ENCODE data around the gene GNGT1.

The GNGT1 gene

GRCh38 chr7:93943816-93944540 lies 37.6 kb downstream of the GNGT1 start:
- DNase-seq, result no peak

DNA sequence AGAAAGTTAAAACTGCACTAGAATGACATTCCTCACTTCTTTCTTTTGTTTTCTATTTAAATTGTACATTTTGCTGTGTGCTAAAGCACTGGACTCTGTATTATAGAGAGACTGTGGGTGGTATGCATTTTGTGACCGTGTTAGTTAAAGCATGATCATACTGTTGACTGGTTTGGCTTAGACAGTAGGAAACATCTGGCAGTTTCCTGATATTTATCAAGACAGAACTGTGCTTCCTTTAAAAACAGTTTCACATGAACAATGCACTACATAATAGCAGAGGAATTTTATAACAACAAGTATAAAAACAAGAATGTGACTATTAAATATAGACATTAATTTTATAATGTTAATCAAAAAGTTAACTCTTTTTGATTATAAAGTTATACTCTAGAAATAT lies 38.3 kb downstream of the GNGT1 start:
- no peak for DNase-seq

DNA sequence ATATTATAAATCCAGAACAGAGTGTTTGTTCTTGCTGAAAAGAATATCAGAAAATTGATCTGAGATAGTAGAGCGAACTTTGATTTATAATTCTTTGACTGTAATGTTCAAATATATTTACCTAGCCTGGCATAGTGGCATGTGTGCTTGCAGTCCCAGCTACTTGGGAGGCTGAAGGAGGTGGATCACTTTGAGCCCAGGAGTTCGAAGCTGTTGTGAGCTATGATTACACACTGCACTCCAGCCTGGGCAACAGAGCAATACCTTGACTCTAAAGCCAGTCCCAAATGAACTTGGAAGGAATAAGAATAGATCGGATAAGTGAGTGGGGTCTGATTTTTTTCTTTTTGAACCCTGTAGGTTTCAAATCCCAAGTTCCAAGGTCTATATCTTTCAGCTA lies 38.7 kb downstream of the GNGT1 start:
- DNase-seq, result no peak

DNA sequence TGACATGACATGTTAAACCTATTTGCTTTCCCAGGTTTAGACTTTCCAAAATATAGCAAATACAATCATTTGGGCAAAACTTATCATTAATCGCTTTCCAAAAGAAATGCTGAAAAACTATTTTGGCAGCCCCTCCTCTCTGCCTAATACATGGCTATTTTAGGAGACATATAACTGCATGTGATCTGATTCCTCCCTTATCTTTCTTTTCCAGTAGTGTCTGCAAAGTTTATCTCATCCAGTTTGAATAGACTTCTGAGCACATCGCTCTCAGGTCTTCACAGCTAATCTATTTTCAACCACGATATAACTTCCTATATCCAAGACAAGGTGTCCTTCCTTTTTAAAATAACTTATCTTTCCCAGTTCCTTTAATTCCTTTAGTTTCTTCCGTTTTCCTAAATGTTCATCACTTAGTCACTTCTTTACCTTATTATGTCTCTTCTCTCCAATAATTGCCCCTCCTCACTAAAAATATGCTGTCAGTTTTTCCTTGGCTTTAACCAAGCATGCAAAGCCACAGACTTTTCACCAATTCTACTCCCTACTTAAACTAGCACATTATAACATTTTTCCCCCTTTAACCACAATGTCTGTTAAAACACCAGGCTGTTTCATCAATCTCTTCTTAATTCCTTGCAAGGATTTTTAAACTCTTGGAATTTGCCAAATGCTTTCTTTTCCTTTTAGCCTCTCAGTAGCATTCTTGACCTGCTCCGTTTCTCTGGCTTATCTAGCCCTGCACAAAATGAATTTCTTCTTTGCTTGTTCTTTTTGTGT lies 39.6 kb downstream of the GNGT1 start:
- DNase-seq, result no peak

DNA sequence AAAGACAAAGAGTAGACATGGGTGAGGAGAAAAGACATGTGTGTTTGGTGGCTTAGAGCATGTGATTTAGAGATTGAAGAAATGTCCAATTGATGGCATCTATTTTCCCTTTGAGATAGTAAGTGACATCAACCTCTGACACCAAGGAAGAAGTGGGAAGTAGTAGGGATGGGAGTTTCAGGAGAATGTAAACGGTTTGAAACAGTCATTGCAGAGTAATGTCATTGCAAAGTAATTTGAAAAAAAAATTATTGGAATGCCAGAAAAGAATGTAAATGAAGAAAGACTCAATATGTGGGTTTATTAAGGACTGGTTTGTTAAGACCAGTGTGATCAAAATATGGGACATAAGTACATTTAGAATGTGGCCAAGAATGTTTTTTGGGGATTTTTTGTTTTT lies 41.7 kb downstream of the GNGT1 start:
- DNase-seq, result no peak

DNA sequence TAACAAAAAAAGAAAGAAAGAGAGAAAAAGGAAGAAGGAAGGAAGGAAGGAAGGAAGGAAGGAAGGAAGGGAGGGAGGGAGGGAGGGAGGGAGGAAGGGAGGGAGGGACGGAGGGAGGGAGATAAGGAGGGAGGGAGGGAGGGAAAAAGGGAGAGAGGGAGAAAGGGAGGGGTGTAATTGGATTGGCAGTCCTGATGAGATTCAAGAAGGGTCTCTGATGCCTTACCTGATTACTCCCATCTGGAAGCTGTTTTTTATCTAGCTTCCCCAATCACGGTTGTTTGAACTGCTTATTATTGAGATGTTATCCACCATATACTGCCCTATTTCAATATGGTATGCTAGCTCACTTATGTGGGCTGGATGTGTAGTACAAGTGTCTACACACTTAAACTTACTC lies 42.5 kb downstream of the GNGT1 start:
- no peak for DNase-seq

GRCh38 chr7:93949423-93949822 lies 43.1 kb downstream of the GNGT1 start:
- DNase-seq, result no peak

DNA sequence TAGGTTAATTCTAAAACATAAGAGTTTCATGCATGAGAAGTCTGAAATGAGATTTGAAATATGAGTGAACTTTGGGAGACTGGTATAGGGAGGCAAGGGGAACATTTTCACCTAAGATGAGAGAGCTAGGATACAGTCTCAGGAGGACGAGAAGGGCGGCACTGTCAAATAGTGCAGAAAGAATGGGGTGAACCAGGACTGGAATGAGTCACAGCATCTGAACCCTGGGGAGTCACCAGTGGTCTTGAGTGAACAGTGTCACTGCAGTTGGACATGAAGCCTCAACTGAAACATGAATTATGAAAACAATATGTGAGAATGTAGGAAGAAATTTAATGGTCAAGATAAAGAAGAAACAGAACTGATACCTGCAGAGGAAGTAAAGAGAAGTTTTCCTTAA lies 48.9 kb downstream of the GNGT1 start:
- DNase-seq, result no peak

DNA sequence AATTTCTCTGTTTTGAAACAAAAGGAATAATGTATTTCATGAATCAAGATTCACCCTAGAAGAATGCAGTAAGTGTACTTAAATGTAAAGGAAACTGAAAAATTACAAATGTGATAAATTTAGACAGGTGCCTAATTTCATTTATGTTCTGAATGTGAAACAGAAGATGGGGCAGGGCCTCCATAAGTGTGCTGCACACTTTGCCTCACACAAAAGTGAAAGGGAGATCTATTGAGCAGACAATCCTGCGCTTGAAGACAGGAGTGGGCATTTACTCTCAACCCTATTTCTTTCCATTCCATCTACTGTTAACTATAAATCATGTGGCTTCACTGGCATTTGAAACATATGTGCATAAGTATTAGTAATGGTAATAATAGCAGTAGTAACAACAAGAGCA lies 51.4 kb downstream of the GNGT1 start:
- no peak for DNase-seq

- DNase-seq, result no peak
Measured at GRCh38 chr7:93958216-93958615, 51.8 kb downstream of the GNGT1 start.

DNA sequence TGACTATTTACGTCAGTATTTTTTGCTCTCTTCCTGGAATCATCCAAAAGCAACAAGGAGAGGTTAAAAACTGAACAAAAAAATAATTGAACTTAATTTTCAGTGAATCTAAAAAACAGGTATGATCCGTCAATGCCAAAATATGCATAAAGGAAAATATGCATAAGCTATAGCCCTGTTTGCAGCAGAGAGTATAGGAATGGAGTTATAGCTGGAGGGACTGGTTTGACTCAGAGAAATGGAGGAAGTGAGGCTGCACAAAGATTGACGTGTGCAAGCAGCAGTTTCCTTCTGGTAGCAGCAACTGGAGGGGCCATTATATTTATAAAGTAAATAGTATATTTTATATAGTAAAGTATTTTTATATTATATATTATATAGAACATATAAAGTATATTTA lies 52.3 kb downstream of the GNGT1 start:
- no peak for DNase-seq

Data from right forelimb (tissue), 1 donor.